Osteocyte (in vitro differentiated cells): ENCODE measurements around the gene CARD11. TPM values are rescaled to one million over a fixed set of nuclear protein-coding genes. Genes with fewer than 3 reads are reported as not detected.

ENCODE experiments used
- DNase-seq: peaks from one replicate; pipeline ENCODE4 v3.0.0; 2021; ENCODE audit warnings: mixed read lengths; ENCODE audit not compliant: unreplicated experiment; ENCODE audit errors: extremely low spot score
- H3K27ac Mint-ChIP-seq: one replicate; pipeline ENCODE4 v1.8.0; 2021; ENCODE audit warnings: mild to moderate bottlenecking, mixed read lengths; ENCODE audit not compliant: unreplicated experiment
- H3K27me3 Mint-ChIP-seq: one replicate; pipeline ENCODE4 v1.8.0; 2021; ENCODE audit warnings: mixed read lengths; ENCODE audit not compliant: unreplicated experiment
- H3K36me3 Mint-ChIP-seq: one replicate; pipeline ENCODE4 v1.8.0; 2021; ENCODE audit warnings: mixed read lengths; ENCODE audit not compliant: unreplicated experiment
- H3K4me1 Mint-ChIP-seq: one replicate; pipeline ENCODE4 v1.8.0; 2021; ENCODE audit warnings: mixed read lengths; ENCODE audit not compliant: unreplicated experiment
- H3K4me3 Mint-ChIP-seq: one replicate; pipeline ENCODE4 v1.8.0; 2021; ENCODE audit warnings: mild to moderate bottlenecking, moderate library complexity, mixed read lengths; ENCODE audit not compliant: unreplicated experiment
- H3K9me3 Mint-ChIP-seq: one replicate; pipeline ENCODE4 v1.8.0; 2021; ENCODE audit warnings: mixed read lengths; ENCODE audit not compliant: unreplicated experiment
- total RNA-seq: library from RNA; stranded (reverse); gene quantifications from 2 replicates; pipeline ENCODE4 v1.2.1, GENCODE V29; 2021
- TF ChIP-seq, protein P1 (sequence below): fragments of 200-600 bp; sonication (generic); IDR thresholded peaks from 2 replicates; pipeline ENCODE4 v1.5.0; 2021; ENCODE audit warnings: antibody characterized with exemption, mild to moderate bottlenecking, moderate library complexity

CARD11 gene
- total RNA-seq, 1 donor from 2014 or later: 0.24 TPM

DNA sequence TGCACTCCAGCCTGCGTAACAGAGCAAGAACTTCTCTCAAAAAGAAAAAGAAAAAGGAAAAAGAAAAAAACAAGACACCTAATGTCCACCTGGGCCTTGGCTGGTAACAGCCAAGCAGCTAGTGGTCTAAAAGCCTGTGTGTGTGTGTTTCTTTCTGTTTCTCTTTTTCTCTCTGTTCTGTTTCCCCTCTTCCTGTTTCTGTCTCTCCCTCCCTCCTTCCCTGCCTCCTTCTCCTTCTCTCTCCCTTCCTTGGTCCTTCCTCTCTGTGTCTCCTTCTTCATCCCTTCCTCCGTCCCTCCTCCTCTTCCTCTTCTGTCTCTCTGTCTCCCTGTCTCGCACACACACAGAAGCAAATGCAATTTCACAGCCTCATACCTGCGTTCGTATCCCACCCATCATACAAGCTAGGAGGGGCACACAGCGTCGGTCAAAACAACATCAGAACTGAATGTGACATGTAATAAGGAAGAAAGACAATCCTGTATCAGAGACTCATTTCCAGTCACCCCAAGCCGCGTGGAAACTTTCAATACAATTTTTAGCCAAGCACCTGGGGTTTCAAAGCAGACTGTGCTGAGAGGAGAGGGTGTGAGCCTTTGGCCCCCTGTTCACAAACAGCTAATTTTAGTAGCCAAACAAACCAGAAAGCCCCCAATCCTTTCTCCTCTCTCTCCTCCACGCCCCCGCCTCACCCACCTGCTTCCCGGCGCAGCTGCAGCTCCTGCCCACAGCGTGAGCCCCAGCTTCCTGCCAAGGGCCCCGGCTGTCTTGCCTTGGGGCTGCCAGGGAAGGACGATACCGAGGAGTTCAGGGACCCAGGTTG lies 149.3 kb downstream of the CARD11 start:
- TF ChIP-seq, protein P1, sequence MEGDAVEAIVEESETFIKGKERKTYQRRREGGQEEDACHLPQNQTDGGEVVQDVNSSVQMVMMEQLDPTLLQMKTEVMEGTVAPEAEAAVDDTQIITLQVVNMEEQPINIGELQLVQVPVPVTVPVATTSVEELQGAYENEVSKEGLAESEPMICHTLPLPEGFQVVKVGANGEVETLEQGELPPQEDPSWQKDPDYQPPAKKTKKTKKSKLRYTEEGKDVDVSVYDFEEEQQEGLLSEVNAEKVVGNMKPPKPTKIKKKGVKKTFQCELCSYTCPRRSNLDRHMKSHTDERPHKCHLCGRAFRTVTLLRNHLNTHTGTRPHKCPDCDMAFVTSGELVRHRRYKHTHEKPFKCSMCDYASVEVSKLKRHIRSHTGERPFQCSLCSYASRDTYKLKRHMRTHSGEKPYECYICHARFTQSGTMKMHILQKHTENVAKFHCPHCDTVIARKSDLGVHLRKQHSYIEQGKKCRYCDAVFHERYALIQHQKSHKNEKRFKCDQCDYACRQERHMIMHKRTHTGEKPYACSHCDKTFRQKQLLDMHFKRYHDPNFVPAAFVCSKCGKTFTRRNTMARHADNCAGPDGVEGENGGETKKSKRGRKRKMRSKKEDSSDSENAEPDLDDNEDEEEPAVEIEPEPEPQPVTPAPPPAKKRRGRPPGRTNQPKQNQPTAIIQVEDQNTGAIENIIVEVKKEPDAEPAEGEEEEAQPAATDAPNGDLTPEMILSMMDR: no peak
- no peak overlapping the region for H3K4me3 Mint-ChIP-seq
- peaks cover 7% of the 10 kb centered on the region for H3K4me1 Mint-ChIP-seq
- DNase-seq: no peak
- H3K27ac Mint-ChIP-seq: no peak overlapping the region
- H3K9me3 Mint-ChIP-seq: no peaks in the 10 kb centered on the region
- H3K27me3 Mint-ChIP-seq: peaks cover 6% of the 10 kb centered on the region
- H3K36me3 Mint-ChIP-seq: no peaks in the 10 kb centered on the region

DNA sequence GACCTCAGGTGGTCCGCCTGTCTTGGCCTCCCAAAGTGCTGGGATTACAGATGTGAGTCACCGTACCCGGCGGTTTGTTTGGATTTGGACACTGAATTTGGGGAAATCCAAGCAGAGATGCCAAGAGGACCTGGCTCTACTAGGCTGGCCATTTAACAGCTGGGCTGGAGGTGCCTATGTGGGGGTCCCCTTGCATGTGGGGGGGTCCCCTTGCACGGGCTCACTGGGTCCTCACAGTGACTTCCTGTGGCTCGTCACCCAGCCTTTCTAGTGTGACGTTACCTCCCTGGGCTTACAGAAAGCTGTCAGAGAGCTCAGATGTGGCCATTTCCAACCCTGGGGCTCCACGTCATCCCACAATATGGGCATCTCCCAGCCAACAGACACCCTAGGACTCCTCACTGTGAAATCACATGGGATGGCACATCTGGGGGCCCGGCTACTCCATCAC lies 150.2 kb downstream of the CARD11 start:
- Mint-ChIP-seq H3K4me1 (peaks cover 7% of the 10 kb centered on the region), H3K4me3 (no peak overlapping the region), H3K9me3 (no peaks in the 10 kb centered on the region), H3K27me3 (peaks cover 6% of the 10 kb centered on the region), H3K36me3 (no peaks in the 10 kb centered on the region), H3K27ac (no peak overlapping the region)
- no peak for DNase-seq
- TF ChIP-seq, protein P1: no peak

DNA sequence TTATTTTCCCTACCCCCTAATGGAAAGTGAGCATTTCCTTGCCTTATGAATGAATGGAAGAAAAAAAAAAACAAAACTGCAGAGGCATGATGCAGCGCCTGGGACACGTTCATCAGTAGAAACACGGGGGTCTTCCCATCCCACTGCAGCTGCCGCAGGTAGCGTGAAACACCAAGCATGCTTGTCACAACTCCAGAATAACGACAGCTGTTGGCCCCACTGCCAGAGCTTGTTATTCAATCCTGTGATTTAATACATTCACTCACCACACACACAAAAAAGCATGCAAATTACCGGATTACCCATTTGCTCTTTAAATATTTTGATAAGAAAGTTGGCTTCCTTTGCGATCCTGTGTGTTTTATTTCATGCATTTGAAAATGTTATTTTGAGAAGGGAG lies 151.1 kb downstream of the CARD11 start:
- no peaks in the 10 kb centered on the region for H3K36me3 Mint-ChIP-seq
- no peak overlapping the region for H3K4me3 Mint-ChIP-seq
- no peaks in the 10 kb centered on the region for H3K9me3 Mint-ChIP-seq
- DNase-seq: no peak
- TF ChIP-seq, protein P1: no peak
- H3K27me3 Mint-ChIP-seq: peaks cover 6% of the 10 kb centered on the region
- no peak overlapping the region for H3K27ac Mint-ChIP-seq
- peaks cover 7% of the 10 kb centered on the region for H3K4me1 Mint-ChIP-seq

DNA sequence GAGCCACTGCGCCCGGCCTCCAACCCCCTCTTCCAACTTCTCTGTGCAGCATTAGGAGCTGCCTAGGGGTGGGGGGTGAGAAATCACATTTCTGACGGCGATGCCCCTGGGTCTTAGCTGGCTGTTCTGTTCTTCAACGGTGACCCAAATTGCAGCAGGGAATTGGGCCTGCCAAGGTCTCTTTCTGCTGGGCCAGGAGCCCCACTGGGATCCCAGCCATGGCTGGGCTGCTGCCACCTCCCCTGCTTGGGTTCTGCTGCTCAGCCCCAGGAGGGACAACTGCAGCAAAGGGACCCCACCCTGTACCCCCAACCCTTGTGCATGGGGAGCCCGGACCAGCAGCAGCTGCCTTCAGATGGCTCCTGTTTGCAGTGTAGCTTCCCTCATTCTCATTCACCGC lies 155.9 kb downstream of the CARD11 start:
- H3K4me3 Mint-ChIP-seq: no peak overlapping the region
- DNase-seq: no peak
- H3K27ac Mint-ChIP-seq: no peak overlapping the region
- peaks cover 8% of the 10 kb centered on the region for H3K4me1 Mint-ChIP-seq
- no peaks in the 10 kb centered on the region for H3K9me3 Mint-ChIP-seq
- no peaks in the 10 kb centered on the region for H3K36me3 Mint-ChIP-seq
- peaks cover 11% of the 10 kb centered on the region for H3K27me3 Mint-ChIP-seq
- TF ChIP-seq, protein P1: no peak

DNA sequence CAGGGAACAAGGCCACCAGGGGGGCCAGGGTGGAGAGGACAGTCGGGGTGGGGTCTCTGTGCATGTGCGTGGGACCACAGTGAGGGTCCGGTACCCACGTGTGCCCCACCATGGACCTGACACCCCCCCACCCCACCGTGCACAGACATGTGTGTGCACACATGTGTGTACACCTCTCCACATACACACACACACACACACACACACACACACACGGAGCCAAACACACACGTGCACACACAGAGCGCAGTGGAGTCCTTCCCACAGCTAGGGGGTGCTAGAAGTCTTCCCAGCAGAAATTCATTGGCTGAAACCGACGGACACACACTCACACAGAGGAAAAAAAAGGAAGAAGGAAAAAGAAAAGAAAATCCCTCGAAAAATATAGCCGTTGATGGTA lies 156.8 kb downstream of the CARD11 start:
- no peaks in the 10 kb centered on the region for H3K36me3 Mint-ChIP-seq
- DNase-seq: no peak
- H3K4me3 Mint-ChIP-seq: no peak overlapping the region
- H3K4me1 Mint-ChIP-seq: peaks cover 2% of the 10 kb centered on the region
- H3K27me3 Mint-ChIP-seq: peaks cover 11% of the 10 kb centered on the region
- TF ChIP-seq, protein P1: peak; percentile 74
- H3K27ac Mint-ChIP-seq: no peak overlapping the region
- H3K9me3 Mint-ChIP-seq: no peaks in the 10 kb centered on the region
